Measurements from ENCODE around the gene MGLL.
A peak's percentile ranks its signal among the peaks of the same experiment; 100 is the strongest.

MGLL gene

DNA sequence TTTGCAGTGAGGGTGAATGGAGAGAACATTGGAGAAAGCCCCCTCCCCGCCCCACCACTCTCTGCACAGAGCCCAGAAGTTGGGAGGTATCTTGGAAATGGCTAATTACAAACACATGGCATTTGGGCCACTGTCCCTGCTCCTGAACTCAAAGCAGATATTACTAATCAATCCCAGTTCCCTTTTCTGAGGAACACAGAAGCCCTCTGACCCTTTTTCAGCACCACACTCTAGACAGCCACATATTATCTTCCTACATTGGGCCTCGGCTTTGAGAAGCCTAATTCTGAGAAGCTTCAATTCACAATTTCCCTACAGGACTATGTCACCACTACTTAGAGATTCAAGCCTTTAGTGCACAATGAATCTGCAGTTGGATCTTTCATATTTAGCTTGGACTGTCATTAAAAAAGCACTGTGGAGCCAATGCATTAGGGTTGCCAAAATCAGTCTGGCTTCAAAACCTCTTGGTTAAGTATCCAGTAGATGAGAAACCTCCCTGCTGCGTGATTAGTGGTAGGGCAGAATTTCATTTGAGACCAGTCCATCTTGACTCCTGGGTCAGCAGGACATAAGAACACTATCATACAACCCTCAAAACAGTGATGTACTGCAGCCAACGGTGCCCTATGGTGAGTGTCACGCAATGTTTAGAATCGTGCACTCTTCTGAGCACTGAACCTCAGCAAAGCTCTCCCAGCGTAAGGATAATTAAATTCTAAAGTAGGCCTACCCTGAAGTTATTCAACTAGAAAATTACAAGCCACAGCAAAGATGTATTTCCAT is 26.1 kb downstream of the MGLL start:
- ATAC-seq (ENCODE audit: low read depth): no peak
- Mint-ChIP-seq H3K36me3 (no peaks in the 10 kb centered on the region), H3K9me3 (peaks cover 2% of the 10 kb centered on the region), H3K4me1 (peaks cover 2% of the 10 kb centered on the region), H3K27ac (no peak overlapping the region), H3K4me3 (no peak overlapping the region), H3K27me3 (no peaks in the 10 kb centered on the region)
- no peak for DNase-seq (ENCODE audit: low spot score in 2 of 2)

DNA sequence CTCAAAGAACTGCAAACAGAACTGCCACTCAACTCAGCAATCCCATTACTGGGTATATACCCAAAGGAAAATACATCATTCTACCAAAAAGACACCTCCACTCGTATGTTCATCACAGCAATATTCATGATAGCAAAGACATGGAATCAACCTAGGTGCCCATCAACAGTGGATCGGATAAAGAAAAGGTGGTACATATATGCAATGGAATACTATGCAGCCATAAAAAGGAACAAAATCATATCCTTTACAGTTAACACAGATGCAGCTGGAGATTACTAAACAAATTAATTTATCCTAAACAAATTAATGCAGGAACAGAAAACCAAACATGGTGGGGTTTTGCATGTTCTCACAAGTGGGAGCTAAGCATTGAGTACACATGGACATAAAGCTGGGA is 27.3 kb downstream of the MGLL start:
- Mint-ChIP-seq H3K4me3 (no peak overlapping the region), H3K27ac (no peak overlapping the region), H3K4me1 (peaks cover 5% of the 10 kb centered on the region), H3K27me3 (no peaks in the 10 kb centered on the region), H3K9me3 (peaks cover 2% of the 10 kb centered on the region), H3K36me3 (no peaks in the 10 kb centered on the region)
- no peak for DNase-seq (ENCODE audit: low spot score in 2 of 2)
- ATAC-seq (ENCODE audit: low read depth): no peak

DNA sequence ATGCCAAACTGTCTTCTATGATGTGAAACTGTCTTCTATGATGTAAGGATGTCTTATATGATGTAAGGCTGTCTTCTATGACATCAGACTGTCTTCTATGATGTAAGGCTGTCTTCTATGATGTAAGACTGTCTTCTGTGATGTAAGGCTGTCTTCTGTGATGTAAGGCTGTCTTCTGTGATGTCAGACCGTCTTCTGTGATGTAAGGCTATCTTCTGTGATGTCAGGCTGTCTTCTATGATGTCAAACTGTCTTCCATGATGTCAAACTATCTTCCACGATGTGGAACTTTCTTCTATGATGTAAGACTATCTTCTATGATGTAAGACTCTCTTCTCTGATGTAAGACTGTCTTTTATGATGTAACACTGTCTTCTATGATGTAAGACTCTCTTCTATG is 27.9 kb downstream of the MGLL start:
- H3K9me3 Mint-ChIP-seq: peaks cover 2% of the 10 kb centered on the region
- H3K27me3 Mint-ChIP-seq: no peaks in the 10 kb centered on the region
- H3K27ac Mint-ChIP-seq: no peak overlapping the region
- no peaks in the 10 kb centered on the region for H3K36me3 Mint-ChIP-seq
- H3K4me3 Mint-ChIP-seq: no peak overlapping the region
- DNase-seq (ENCODE audit: low spot score in 2 of 2) (no peak), ATAC-seq (ENCODE audit: low read depth) (no peak)
- H3K4me1 Mint-ChIP-seq: peaks cover 5% of the 10 kb centered on the region

GRCh38 chr3:127792541-127793292 is 29.6 kb downstream of the MGLL start:
- no peaks in the 10 kb centered on the region for H3K27me3 Mint-ChIP-seq
- peaks cover 2% of the 10 kb centered on the region for H3K9me3 Mint-ChIP-seq
- no peaks in the 10 kb centered on the region for H3K36me3 Mint-ChIP-seq
- ATAC-seq (ENCODE audit: low read depth) (no peak), DNase-seq (ENCODE audit: low spot score in 2 of 2) (no peak)
- no peak overlapping the region for H3K4me3 Mint-ChIP-seq
- H3K4me1 Mint-ChIP-seq: peaks cover 5% of the 10 kb centered on the region
- no peak overlapping the region for H3K27ac Mint-ChIP-seq

DNA sequence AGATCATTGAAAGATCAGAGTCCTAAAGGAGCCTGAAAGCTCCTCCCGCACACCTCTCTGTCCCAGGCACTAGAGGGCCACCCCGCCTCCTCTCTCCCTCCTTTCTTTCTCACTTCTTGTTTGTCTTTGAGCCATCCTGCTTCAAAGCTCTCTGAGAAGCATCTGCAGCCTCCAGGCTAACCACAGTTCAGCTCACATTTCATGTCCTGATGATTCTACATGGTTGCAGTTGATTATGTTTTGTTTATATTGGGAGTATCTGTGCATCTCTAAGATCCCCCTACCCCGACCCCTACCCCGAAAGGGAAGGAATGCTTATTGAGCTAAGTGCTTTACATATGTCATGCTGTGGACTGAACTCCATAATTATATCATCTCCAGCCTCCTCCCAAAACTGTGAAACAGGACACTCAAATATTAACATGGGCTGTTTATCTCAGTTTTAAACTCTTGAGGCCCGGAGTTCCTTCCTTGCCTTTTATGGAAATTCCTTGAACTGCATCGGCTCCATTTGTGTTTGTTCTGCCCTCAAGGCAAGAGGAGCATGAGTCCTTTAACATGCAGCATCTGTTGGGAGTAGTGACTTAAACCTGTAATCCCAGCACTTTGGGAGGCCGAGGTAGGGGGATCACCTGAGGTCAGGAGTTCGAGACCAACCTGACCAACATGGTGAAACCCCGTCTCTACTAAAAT is 30.9 kb downstream of the MGLL start:
- Mint-ChIP-seq H3K4me3 (no peak overlapping the region), H3K36me3 (no peaks in the 10 kb centered on the region), H3K27ac (peak overlapping the region; percentile 64), H3K4me1 (peaks cover 5% of the 10 kb centered on the region), H3K9me3 (peaks cover 2% of the 10 kb centered on the region), H3K27me3 (no peaks in the 10 kb centered on the region)
- ATAC-seq (ENCODE audit: low read depth) (peak; percentile 78), DNase-seq (ENCODE audit: low spot score in 2 of 2) (no peak)

DNA sequence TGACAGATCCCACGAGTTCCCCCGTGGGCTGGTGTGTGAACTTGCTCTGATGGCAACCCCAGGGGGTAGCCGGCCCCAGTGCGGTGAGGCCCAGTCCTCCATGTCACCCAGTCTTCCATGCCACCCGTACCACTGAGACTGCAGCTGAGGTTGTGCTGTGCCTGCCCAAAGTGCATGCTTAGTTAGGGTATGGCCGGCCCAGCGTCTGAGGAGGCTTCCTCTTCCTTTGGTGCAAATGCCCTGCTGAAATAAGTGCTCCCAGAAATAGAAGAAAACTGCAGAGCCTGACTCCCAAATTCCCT is 31.5 kb downstream of the MGLL start:
- Mint-ChIP-seq H3K27ac (peak overlapping the region; percentile 64), H3K4me3 (no peak overlapping the region), H3K36me3 (no peaks in the 10 kb centered on the region), H3K9me3 (peaks cover 2% of the 10 kb centered on the region), H3K27me3 (no peaks in the 10 kb centered on the region), H3K4me1 (peaks cover 5% of the 10 kb centered on the region)
- DNase-seq (ENCODE audit: low spot score in 2 of 2) (no peak), ATAC-seq (ENCODE audit: low read depth) (no peak)

DNA sequence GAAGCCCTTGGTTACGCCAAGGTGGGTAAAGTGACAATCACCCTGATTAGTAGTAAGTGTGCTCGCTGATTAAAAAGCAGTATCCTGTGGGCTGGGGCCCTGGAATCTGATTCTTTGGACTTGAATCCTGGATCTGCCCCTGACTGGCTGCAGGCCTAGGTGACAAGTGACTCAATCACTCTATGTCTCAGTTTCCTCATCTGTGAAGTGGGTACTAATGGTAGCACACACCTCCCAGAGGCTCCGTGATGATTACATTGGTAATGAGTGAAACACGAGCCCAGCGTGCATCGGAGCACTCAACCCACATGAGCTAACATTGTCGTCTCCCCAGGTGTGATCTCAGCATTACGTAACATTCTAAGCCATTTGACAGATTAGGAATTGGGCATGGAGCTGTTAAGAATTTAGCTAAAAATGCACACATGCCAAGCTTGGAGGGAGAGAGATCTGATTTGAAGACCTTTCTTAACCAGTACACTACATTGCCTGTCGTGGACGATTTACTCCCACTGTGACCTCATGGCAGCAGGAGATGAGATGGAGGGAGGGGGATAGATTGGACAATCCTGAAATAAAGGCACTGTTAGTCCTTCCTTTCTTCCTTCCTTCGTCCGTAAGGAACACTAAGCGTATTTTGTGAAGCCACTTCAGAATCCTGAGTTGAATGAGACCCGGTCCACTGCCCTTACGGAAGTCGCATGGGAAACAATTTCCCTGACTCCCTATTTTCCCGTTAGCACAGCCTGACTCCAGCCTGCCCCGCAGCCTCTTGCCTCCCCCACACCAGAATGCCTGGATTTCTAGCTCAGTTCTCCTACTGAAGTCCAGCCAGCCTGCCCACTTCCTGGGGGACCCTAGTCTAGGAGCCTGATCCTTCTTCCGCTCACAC is 32.1 kb downstream of the MGLL start:
- Mint-ChIP-seq H3K27me3 (no peaks in the 10 kb centered on the region), H3K27ac (no peak overlapping the region), H3K4me3 (no peak overlapping the region), H3K4me1 (peaks cover 5% of the 10 kb centered on the region), H3K9me3 (peaks cover 2% of the 10 kb centered on the region), H3K36me3 (no peaks in the 10 kb centered on the region)
- ATAC-seq (ENCODE audit: low read depth) (no peak), DNase-seq (ENCODE audit: low spot score in 2 of 2) (no peak)

DNA sequence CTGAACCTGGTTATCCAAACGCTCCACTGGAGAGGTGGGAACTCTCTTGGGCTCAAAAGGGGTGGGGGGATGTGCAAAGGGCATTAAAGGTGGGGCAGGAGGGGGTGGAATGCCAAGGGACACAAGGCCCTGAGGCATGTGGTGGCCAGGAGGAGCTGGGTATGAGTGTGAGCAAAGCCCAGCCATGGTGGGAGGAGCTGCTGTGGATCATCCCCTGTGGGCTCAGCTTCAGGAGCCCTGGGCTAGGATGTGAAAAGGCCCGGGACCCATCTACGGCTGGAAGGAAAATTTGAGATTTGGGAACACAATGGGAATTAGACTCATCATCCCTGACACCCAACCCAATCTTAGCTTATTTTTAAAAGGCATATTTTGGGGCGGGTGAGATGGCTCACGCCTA is 33.3 kb downstream of the MGLL start:
- H3K27ac Mint-ChIP-seq: no peak overlapping the region
- DNase-seq (ENCODE audit: low spot score in 2 of 2) (no peak), ATAC-seq (ENCODE audit: low read depth) (no peak)
- H3K9me3 Mint-ChIP-seq: no peaks in the 10 kb centered on the region
- H3K36me3 Mint-ChIP-seq: no peaks in the 10 kb centered on the region
- no peak overlapping the region for H3K4me3 Mint-ChIP-seq
- H3K27me3 Mint-ChIP-seq: no peaks in the 10 kb centered on the region
- peaks cover 8% of the 10 kb centered on the region for H3K4me1 Mint-ChIP-seq

DNA sequence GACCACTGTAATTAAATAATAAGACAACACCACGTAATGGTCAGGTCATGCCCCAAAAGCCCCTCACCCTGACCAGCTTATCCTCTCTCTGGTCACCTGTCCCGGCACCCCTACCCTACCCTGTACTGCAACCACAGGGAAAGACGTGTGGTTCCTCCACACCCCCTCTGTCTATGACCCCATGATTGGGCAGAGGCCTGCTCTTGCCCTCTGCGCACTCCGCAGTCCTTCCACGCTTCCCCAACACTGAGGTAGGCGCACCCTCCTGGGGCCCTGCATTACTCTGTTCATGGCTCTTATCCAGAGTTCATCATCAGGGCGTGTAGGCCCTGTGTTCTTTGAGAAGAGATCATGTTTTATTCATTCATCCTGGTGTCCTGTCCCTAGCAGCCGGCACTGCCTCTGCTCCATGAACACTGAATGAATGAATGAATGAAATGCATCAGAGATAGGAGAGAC is 33.8 kb downstream of the MGLL start:
- ATAC-seq (ENCODE audit: low read depth): no peak
- H3K36me3 Mint-ChIP-seq: no peaks in the 10 kb centered on the region
- H3K9me3 Mint-ChIP-seq: no peaks in the 10 kb centered on the region
- no peak overlapping the region for H3K27ac Mint-ChIP-seq
- DNase-seq (ENCODE audit: low spot score in 2 of 2): no peak
- no peaks in the 10 kb centered on the region for H3K27me3 Mint-ChIP-seq
- no peak overlapping the region for H3K4me3 Mint-ChIP-seq
- H3K4me1 Mint-ChIP-seq: peaks cover 8% of the 10 kb centered on the region

- Mint-ChIP-seq H3K36me3 (no peaks in the 10 kb centered on the region), H3K4me1 (peaks cover 8% of the 10 kb centered on the region), H3K4me3 (no peak overlapping the region), H3K27me3 (no peaks in the 10 kb centered on the region), H3K27ac (no peak overlapping the region), H3K9me3 (no peaks in the 10 kb centered on the region)
- DNase-seq (ENCODE audit: low spot score in 2 of 2): no peak
- no peak for ATAC-seq (ENCODE audit: low read depth)
Observed at GRCh38 chr3:127787571-127788365, 34.5 kb downstream of the MGLL start.

GRCh38 chr3:127787071-127787490 is 35.2 kb downstream of the MGLL start:
- no peak for DNase-seq (ENCODE audit: low spot score in 2 of 2)
- Mint-ChIP-seq H3K36me3 (no peaks in the 10 kb centered on the region), H3K9me3 (no peaks in the 10 kb centered on the region), H3K27ac (no peak overlapping the region), H3K27me3 (no peaks in the 10 kb centered on the region), H3K4me3 (no peak overlapping the region), H3K4me1 (peaks cover 8% of the 10 kb centered on the region)
- ATAC-seq (ENCODE audit: low read depth): no peak

GRCh38 chr3:127786353-127787070 is 35.8 kb downstream of the MGLL start:
- ATAC-seq (ENCODE audit: low read depth): no peak
- H3K4me1 Mint-ChIP-seq: peaks cover 8% of the 10 kb centered on the region
- H3K4me3 Mint-ChIP-seq: no peak overlapping the region
- H3K36me3 Mint-ChIP-seq: no peaks in the 10 kb centered on the region
- no peak for DNase-seq (ENCODE audit: low spot score in 2 of 2)
- H3K27me3 Mint-ChIP-seq: no peaks in the 10 kb centered on the region
- H3K9me3 Mint-ChIP-seq: no peaks in the 10 kb centered on the region
- no peak overlapping the region for H3K27ac Mint-ChIP-seq

All from memory B cell (primary cell).